GM12872 (cell line): ENCODE measurements around the gene TRIM44.

Experiments
- CTCF ChIP-seq: IDR thresholded peaks from 3 replicates; pipeline ENCODE4 v1.5.1; 2011; ENCODE audit warnings: low read depth, mild to moderate bottlenecking, low read length, moderate library complexity; ENCODE audit not compliant: insufficient read depth

TRIM44 gene

DNA sequence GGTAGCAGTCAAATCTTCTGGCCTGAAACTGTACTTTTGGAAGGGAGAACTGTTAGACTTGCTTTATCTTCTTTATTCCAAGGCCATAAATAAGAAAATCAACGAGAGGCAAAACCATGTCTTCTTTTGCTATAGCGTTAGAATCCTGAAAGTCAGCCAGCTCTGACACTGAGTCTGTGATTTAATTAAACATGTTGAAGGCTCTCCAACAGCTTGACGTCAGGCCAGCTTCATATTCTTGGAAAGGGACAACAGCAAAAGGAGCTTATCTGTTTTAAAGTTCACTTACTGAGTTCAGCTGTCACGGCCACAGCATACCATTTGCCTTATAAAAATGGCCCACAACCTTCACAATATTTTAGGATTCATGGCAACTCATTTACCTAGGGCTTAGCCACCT is 150.3 kb downstream of the TRIM44 start:
- TF ChIP-seq CTCF = no peak

DNA sequence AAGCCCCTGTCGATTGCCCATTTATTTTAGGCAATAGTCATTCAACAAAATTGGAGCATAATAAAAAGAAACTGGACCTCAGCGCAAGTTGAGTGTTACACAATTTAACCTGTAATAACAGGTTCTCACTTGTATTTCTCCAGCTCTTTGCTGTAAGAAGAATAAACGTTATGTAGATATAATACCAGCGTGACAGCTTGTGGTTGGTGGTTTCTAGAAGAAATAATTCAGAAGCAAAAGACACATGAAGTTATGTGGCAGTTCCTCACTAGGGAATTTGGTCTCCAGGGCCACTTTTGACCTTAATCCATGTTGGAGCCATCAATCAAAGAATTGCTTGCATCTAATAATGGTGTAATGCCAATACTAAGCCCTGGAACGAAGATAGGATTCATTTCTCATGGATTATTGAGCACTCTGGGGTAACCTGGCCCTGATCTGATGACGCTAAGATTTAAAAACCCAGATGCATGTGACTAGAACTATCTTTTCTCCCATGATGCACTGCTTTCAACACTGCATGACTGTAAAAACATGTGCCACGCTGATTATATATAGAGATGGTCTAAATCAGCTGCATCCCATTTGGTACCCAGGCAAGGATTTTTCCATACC is 151.6 kb downstream of the TRIM44 start:
- TF ChIP-seq CTCF = no peak

GRCh38 chr11:35814720-35815305 is 152.2 kb downstream of the TRIM44 start:
- no peak for TF ChIP-seq CTCF

- TF ChIP-seq CTCF = no peak
These were observed 153.2 kb downstream of the TRIM44 start for GRCh38 chr11:35815556-35816315.

DNA sequence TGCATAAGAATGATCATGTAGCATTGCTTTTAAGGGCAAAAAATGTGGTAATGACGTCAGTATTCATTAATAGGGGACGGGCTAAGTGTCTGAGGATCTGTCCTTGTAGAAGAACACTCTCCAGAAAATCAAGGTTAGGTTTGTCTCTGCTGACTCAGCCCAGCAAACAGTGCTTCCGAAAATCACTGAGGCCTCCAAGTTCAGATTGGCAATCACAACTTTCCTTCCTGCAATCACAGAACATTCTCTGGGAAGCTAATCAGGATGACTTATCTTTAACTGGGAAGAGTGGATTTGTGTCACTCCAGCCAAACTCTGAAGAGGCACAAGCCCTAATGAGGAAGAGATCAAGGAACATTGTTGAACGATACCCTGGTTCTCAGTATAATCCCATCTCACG is 158.0 kb downstream of the TRIM44 start:
- no peak for TF ChIP-seq CTCF

GRCh38 chr11:35822815-35823495 is 160.4 kb downstream of the TRIM44 start:
- no peak for TF ChIP-seq CTCF

GRCh38 chr11:35823742-35824298 is 161.2 kb downstream of the TRIM44 start:
- TF ChIP-seq CTCF = no peak
